GM18505 (cell line): Measurements from ENCODE around the gene HIRA.
A peak's percentile ranks its signal among the peaks of the same experiment; 100 is the strongest.

ENCODE experiments used
- ATAC-seq: cut with Tn5 transposase; IDR thresholded peaks from one replicate; pipeline ENCODE4 v1.9.1; 2021; ENCODE audit not compliant: unreplicated experiment
- POLR2A ChIP-seq: IDR thresholded peaks from 4 replicates; pipeline ENCODE4 v1.6.1; 2011; ENCODE audit warnings: borderline replicate concordance; ENCODE audit not compliant: insufficient read depth, insufficient read length; ENCODE audit errors: extremely low read depth

The HIRA gene, protein sequence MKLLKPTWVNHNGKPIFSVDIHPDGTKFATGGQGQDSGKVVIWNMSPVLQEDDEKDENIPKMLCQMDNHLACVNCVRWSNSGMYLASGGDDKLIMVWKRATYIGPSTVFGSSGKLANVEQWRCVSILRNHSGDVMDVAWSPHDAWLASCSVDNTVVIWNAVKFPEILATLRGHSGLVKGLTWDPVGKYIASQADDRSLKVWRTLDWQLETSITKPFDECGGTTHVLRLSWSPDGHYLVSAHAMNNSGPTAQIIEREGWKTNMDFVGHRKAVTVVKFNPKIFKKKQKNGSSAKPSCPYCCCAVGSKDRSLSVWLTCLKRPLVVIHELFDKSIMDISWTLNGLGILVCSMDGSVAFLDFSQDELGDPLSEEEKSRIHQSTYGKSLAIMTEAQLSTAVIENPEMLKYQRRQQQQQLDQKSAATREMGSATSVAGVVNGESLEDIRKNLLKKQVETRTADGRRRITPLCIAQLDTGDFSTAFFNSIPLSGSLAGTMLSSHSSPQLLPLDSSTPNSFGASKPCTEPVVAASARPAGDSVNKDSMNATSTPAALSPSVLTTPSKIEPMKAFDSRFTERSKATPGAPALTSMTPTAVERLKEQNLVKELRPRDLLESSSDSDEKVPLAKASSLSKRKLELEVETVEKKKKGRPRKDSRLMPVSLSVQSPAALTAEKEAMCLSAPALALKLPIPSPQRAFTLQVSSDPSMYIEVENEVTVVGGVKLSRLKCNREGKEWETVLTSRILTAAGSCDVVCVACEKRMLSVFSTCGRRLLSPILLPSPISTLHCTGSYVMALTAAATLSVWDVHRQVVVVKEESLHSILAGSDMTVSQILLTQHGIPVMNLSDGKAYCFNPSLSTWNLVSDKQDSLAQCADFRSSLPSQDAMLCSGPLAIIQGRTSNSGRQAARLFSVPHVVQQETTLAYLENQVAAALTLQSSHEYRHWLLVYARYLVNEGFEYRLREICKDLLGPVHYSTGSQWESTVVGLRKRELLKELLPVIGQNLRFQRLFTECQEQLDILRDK

DNA sequence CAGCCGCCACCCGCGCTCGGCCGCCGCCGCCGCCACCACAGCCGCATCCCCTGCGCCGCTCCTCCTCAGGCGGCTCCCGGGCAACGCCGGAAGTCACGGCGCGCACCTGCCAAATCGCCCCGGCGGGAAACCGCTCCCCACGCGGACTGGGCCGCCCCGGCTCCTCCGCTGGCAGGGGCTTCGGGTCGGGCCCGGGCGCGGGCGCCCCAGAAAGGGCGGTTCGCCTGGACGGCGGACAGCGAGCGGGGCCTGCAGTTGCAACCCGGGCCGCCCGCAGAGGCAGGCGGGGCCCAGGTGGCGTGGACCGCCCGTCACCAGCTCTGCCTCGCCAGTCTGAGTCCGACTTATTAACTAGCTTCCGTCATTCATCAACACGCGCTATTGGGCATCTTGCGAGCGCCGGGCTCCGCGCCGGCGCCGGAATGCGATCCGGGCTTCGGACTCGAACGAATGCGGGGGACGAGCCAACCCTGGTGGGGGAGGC is at the start of gene HIRA:
TSS of gene HIRA (minus strand) at position 85 of the 484 bp plus-strand sequence. CDS start 257 bp downstream, outside the sequence.
- peak; percentile 48 for ATAC-seq
- no peak for TF ChIP-seq POLR2A

DNA sequence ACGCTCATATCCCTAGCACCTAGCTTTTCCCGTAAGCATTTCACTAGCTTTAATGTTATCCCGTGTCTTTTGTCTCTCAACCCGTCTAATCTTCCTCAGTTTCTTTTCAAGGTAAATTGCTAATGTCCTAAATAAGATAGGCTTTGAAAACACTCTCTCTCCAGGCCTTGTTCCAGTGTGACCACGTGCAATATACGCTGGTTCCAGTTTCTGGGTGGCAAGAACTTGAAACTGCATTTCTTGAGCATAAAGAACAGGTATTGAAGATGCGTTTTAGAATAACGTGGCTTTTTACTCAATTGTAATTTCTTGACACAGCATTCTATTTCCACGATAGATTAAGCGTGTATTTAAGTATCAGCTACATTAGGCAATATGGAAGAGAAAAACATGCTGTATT is 49.3 kb upstream of the HIRA start:
- ATAC-seq, result no peak
- TF ChIP-seq POLR2A, result no peak

DNA sequence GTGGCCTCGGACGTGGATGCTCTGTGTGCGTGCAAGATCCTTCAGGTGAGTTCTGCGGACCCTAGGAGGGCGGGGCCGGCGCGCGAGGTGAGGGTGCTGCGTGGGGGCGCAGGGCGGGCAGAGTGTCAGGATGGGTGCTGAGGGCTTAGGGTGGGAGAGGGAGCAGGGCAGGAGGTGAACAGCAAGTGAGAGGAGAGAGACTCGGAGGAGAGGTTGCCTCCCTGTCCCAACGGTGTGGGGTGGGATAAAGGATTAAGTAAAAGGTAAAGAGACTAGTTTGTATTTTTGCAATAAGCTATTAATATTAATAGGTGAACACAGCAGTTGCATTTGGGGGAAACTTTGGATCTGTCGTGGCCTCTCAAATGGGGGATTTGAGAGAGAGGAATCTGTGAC is 48.6 kb upstream of the HIRA start:
- peak; percentile 5 for ATAC-seq
- no peak for TF ChIP-seq POLR2A

DNA sequence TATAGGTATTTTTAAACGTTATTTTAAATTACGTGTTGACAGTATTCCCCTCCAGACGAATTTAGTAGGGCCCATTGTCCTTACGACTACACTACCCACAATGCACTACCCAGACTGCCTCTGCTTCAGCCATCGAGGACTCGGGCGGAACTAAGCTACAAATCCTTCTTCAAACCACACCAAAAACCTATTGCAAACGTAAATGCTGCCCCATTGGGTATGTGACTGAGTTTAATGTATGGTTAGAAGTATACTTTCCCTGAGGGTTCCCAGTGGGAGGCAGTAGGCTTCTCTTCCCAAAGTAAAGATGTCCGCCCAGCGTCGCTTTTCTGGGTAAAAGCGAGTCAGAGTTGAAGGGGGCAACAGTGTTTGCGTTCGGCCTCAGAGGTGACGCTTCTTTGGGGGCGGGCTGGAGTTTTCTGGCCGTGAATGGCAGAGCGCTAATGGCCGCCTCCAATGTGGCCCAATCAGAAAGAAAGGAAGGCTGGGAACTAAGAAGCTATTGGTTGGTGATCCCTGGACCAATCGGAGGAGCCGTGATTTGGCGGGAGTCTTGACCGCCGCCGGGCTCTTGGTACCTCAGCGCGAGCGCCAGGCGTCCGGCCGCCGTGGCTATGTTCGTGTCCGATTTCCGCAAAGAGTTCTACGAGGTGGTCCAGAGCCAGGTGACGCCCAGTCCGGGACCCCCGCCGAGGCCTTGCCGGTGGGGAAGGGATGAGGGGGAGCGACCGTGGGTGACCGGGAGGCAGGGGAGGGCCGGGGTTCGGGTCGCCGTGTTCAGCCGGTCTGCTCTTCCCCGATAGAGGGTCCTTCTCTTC is 48.0 kb upstream of the HIRA start, which contains the start of gene CDC45:
TSS of gene CDC45 (plus strand) at position 566 of the 818 bp plus-strand sequence. CDS start at position 615, 49 bp downstream.
- peak; percentile 57 for TF ChIP-seq POLR2A
- ATAC-seq, result peak; percentile 77

DNA sequence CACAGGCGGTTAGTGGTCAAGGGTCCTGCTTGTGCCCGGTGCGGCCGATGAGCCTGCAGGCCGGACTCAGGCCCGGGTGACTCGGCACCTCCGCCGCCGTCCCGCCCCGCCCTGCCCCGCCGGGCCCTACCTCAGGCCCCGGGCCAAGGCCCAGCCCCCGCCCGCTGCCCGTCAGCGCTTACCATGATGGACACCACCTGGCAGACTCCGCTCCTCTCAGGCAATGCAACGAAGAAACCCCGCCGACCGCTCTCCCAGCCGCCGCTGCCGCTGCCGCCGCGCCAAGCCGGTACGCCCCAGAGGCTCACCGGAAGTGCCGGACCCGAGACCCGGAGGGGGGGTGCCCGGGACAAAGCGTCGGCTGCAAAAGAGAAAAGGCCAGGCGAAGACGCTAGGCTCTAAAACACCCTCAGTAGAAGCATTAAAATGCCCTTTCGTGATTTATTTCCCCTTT is 47.4 kb upstream of the HIRA start, which contains the start of gene UFD1:
TSS of gene UFD1 (minus strand) at position 293 of the 454 bp plus-strand sequence. CDS start at position 185, 108 bp downstream.
- peak; percentile 66 for TF ChIP-seq POLR2A
- ATAC-seq, result peak; percentile 52

DNA sequence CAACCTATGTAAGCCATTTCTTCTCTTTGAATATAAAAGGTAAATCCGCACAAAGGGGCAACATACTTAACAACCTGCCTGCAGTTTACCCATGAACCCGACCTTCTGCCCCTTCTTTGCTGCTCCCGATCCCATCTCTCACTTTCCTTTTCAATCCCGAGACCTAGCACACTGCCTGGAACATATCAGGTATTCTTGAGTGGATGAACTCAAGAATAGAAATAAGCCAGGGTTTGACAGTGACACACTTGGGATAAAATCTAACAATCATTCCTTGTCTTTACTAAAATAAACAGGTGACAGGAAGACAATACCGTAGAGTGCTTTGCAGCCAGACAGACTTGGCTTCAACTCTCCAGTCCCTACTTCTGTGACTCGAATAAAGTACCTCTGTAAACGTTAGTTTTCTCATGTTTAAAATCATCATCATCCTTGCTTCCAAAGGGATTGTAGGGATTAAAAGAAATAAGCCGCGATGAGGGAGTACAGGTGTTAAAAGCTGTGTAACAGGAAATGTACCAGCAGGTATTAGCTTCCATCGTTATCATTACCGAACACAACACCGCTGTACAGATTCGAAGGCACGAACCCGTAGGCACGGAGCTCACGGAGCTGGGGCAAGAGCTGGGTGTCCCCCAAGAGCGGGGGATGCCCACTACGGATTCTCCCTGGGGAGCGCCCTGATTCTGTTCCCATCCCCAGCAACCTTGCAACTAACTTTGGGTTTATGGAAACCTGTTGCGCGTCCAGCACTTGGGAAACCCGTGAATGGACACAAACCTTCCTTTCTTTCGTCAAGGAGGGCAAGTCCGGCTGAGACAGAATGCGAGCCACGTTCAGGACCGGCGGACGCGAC is 46.7 kb upstream of the HIRA start:
- no peak for TF ChIP-seq POLR2A
- ATAC-seq, result no peak

DNA sequence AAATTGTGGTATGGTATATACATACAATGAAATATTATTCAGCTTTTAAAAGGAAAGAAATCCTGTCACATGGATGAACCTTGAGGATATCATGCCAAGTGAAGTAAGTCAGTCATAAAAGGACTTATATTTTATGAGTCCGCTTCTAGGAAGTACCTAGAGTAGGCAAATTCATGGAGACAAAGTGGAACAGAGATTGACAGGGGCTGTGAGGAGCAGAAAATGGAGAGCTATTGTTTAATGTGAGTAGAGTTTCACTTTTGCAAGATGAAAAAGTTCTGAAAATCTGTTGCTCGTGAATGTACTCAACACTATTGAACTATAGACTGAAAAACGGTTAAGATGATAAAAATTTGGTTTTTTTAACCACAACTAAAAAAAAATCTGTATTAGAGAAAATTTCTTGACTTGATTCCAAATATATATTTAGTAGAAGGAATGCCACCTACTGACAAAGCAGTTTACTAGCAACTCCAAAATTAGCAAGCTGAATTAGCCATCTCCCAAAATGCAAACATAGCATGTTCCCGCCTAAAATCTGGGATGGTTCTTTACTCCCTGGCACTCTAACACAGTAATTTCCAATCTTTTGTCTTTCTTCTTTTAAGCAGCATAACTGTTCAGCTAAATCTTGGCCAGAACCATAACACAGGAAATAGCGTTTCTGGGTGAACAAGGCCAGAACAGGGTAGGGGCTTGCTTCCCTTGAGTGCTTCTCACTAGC is 46.0 kb upstream of the HIRA start:
- no peak for TF ChIP-seq POLR2A
- ATAC-seq, result no peak

DNA sequence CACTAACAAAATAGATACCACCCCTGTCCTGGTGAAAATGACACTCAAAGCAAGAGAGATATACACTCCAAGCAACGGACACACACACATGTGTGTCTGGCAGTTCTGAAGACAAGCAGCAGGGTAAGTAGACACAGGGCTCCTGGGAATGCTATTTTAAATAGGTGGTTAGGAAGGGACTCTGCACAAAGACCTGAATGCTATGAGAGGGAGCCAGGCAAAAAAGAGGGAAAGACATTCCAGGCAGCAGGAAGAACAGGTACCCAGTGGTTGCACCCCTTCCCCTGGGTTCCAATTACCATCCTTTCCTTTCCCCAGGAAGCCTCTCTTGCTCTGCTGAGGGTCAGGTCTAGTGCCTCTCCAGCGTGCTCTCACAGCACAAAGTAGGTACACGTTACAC is 44.5 kb upstream of the HIRA start:
- no peak for TF ChIP-seq POLR2A
- ATAC-seq, result no peak

DNA sequence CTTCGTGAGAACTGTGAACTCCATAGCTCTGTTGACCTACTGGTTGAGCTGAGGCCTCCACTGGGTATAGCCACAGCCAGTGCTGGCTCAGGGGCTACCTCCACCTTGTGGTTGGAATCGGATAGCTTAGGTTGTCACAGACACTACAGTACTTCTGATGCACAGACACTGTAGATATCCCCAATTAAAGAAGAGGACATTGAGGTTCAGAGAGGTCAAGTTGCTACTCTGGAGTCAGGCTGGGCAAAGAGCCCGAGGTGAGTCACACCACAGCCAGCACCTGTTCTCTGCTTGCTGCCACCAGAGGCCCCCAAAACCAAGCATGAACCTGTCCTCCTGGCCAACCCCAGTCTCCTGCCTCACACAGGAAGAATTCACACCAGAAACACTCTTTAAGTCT is 42.0 kb upstream of the HIRA start:
- TF ChIP-seq POLR2A, result no peak
- no peak for ATAC-seq

DNA sequence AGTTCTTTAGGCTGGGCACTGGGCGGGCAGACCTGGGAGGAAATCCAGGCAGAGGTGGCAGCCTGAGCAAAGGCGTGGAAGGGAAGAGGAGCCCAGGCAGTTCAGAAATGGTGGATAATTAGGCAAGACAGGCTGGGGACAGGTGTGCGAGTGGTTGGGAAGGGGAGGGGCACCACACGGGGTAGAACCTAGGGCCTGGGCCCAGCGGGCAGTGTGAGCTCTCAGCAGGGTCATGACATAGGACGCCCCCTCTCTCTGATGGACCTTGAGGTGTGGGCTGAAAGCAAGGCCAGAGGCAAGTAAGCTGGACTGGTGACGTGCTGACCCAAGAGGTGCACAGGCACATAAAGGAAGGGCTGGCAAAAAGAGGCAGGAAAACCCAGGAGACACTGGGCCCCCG is 40.7 kb upstream of the HIRA start:
- ATAC-seq, result no peak
- no peak for TF ChIP-seq POLR2A

DNA sequence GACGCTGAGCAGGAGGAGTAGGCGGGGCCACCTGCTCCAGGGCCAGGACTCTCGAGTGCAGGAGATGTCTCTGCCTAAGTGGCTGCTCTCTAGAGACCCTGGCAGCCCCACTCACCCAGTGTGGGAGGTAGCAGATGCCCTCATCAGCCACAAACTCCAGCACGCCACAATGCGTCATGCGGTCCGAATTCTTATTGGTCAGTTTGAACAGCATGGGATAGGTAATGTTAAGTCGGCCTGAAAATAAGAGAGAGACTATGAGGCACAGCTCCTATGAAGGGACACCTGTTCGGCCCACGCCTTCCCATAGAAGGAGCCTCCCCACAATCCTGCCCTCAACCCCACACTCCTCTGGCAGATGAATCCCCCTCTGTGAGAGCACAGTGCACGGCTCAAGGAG is 40.0 kb upstream of the HIRA start:
- TF ChIP-seq POLR2A, result no peak
- no peak for ATAC-seq
